ENCODE results near the gene CDK19. TPM values are rescaled to one million over a fixed set of nuclear protein-coding genes. Genes with fewer than 3 reads are reported as not detected.

The CDK19 gene
- total RNA-seq (2021; fragmentation: NEBNext Ultra II Directional; extraction: Animal tissue kit (Norgen Biotek cat#: 25700)) = 10 to 100 TPM; 18.6 to 22.4 (median 20.0) TPM
- long read RNA-seq, partial matches to known transcripts = 0 of 9 reads
- long read RNA-seq, other reads (novel, unspliced or antisense) = 9 of 9 reads

DNA sequence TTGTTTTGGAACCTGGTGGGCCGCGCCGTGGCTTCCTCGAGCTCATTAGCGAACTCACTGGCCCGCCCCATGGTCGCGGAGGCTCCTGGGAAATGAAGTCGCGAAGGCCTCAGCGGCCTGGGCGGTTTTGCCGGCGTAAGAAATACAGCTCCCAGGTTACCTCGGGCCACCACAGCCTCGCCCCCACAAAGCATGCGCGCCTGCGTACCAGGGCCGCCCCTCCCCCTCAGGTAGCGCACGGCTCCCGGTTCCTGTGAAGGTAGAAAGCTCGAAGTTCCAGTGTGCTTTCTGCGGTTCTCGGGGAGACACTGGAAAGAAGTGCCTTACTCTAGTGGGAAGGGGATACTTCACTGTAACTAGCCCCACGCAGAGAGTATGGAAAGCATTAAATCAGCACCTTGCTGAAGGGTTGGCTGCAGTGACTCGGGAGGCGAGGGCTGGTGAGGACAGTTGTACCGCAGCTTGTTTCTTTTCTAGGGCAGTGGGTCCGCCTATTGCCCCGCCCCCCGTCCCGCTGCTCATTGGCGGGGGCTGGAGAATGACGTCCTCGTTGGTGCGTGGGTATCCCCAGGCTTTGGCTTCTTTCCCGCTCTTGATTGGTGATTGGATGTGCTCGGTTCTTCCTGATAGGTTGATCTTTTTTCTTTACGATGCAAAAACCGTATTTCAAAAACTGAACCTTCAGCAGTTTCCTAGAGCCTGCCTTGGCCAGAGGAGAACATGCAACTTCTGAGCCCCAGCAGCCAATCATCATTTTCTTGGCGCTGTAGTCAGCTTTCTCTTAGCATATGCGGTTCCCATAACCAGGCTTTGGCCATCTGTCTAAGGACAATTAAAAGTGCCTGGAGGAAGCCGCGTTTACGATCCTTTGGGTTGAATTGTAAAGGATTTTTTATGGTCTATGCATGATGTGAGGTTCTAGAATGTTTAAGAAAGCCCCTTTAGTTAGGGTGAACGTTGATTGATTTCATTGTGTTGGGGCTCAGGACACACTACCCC lies at the start of gene CDK19:
Gene CDK19, minus strand, starts transcription at position 59 of the 999 bp plus-strand sequence. CDS start 333 bp downstream, outside the sequence.
- H3K36me3 Mint-ChIP-seq (ENCODE audit: low read depth) = no peaks in the 10 kb centered on the region; the same call in 1 of the 2 replicates
- peak within 1 kb of the TSS; percentile 99 for H3K27ac Mint-ChIP-seq
- H3K4me1 Mint-ChIP-seq (ENCODE audit: low read depth) = peaks cover 39% of the 10 kb centered on the region
- TF ChIP-seq, protein P1, sequence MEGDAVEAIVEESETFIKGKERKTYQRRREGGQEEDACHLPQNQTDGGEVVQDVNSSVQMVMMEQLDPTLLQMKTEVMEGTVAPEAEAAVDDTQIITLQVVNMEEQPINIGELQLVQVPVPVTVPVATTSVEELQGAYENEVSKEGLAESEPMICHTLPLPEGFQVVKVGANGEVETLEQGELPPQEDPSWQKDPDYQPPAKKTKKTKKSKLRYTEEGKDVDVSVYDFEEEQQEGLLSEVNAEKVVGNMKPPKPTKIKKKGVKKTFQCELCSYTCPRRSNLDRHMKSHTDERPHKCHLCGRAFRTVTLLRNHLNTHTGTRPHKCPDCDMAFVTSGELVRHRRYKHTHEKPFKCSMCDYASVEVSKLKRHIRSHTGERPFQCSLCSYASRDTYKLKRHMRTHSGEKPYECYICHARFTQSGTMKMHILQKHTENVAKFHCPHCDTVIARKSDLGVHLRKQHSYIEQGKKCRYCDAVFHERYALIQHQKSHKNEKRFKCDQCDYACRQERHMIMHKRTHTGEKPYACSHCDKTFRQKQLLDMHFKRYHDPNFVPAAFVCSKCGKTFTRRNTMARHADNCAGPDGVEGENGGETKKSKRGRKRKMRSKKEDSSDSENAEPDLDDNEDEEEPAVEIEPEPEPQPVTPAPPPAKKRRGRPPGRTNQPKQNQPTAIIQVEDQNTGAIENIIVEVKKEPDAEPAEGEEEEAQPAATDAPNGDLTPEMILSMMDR (IDR thresholded peaks at IDR 0.05) = no peak
- no peaks in the 10 kb centered on the region for H3K9me3 Mint-ChIP-seq
- H3K27me3 Mint-ChIP-seq (ENCODE audit: insufficient read depth) = peaks cover 2% of the 10 kb centered on the region; the same call in 1 of the 2 replicates
- peak; percentile 98 for DNase-seq
- H3K4me3 Mint-ChIP-seq = peak within 1 kb of the TSS; percentile 96

DNA sequence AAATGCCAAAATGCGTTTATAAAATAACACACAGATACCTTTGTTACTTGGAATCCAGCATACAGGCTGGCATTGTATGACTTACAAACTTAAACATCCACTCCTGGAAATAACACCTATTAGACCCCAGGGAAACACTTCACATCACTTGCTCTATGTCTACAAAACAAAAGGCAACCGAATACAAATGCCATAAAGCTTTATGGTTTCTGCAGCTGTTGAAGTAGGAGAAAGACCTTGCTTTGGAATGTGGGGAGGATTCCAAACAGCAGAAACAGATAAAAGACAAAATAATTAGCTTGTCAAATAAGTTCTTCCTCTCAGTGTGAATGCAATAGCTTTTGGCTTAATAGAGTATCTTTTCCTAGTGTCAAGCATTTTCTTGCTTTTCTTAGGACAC lies 49.6 kb upstream of the CDK19 start:
- H3K9me3 Mint-ChIP-seq = no peaks in the 10 kb centered on the region
- H3K4me3 Mint-ChIP-seq = no peak overlapping the region
- DNase-seq = no peak
- no peaks in the 10 kb centered on the region for H3K36me3 Mint-ChIP-seq (ENCODE audit: low read depth)
- TF ChIP-seq, protein P1 (IDR thresholded peaks at IDR 0.05) = no peak
- no peaks in the 10 kb centered on the region for H3K27me3 Mint-ChIP-seq (ENCODE audit: insufficient read depth)
- H3K4me1 Mint-ChIP-seq (ENCODE audit: low read depth) = no peaks in the 10 kb centered on the region
- no peak overlapping the region for H3K27ac Mint-ChIP-seq

DNA sequence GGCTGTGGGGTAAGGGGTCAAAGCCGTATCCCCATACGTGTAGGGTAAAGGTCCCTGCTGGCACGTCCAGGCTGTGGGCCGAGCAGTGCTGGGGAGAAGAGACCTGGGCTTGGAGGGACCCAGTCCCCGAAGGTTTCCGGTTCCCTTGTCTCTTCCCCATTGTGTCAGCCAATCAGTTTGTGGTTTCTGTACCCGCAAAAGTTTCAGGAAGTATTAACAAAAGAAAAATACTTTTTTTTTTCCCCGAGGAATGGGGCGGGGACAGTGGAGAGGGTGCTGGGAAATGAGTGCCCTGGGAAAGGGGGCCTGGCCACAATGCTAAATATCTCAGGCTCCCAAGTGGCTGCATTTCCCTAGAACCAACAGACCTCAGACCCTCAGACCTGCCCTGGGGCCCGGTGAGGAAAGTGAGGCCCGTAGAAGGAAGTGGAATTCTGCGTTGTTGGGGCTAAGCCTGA lies 44.1 kb upstream of the CDK19 start:
- H3K9me3 Mint-ChIP-seq = no peaks in the 10 kb centered on the region
- no peak overlapping the region for H3K4me3 Mint-ChIP-seq
- peaks cover 6% of the 10 kb centered on the region; the same call in 1 of the 2 replicates for H3K4me1 Mint-ChIP-seq (ENCODE audit: low read depth)
- H3K27me3 Mint-ChIP-seq (ENCODE audit: insufficient read depth) = no peaks in the 10 kb centered on the region
- no peak for DNase-seq
- TF ChIP-seq, protein P1 (IDR thresholded peaks at IDR 0.05) = no peak
- no peaks in the 10 kb centered on the region for H3K36me3 Mint-ChIP-seq (ENCODE audit: low read depth)
- H3K27ac Mint-ChIP-seq = no peak overlapping the region

DNA sequence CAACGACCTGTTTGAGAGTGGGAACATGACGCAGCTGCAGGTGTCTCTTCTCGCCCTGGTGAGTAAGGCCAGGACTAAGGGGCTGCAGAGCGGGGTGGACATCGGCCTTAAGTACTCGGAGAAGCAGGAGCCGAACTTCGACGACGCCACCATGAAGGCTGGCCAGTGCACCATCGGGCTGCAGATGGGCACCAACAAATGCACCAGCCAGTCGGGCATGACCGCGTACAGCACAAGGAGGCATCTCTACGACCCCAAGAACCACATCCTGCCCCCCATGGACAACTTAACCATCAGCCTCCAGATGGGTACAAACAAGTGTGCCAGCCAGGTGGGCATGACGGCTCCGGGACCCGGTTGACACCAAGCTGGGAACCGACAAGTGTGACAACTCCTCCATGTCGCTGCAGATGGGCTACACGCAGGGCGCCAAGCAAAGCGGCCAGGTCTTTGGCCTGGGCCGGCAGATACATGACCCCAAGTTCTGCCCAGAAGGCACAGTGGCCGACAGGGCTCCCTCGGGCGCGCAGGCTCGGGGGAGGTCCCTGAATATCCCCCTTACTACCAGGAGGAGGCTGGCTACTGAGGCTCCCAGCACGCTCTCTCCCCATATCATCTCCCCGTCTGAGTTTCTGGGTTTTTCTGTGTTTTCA lies 43.4 kb upstream of the CDK19 start:
- H3K36me3 Mint-ChIP-seq (ENCODE audit: low read depth) = no peaks in the 10 kb centered on the region
- no peaks in the 10 kb centered on the region for H3K9me3 Mint-ChIP-seq
- H3K4me3 Mint-ChIP-seq = no peak overlapping the region
- no peak for DNase-seq
- no peaks in the 10 kb centered on the region for H3K27me3 Mint-ChIP-seq (ENCODE audit: insufficient read depth)
- H3K4me1 Mint-ChIP-seq (ENCODE audit: low read depth) = peaks cover 6% of the 10 kb centered on the region; the same call in 1 of the 2 replicates
- H3K27ac Mint-ChIP-seq = no peak overlapping the region
- TF ChIP-seq, protein P1 (IDR thresholded peaks at IDR 0.05) = no peak

DNA sequence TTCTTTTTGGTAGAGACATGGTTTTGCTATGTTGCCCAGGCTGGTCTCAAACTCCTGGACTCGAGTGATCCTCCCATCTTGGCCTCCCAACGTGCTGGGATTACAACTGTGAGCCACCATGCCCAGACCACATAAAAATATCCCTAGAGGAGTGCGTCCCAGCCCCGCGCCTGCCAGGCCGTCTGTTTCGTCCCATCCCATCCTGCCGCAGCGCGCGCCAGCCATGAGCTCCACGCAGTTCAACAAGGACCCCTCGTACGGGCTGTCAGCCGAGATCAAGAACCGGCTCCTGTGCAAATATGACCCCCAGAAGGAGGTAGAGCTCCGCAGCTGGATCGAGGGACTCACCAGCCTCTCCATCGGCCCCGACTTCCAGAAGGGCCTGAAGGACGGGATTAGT lies 42.7 kb upstream of the CDK19 start:
- DNase-seq = no peak
- Mint-ChIP-seq H3K27me3 (ENCODE audit: insufficient read depth) (no peaks in the 10 kb centered on the region), H3K36me3 (ENCODE audit: low read depth) (no peaks in the 10 kb centered on the region), H3K9me3 (no peaks in the 10 kb centered on the region), H3K4me1 (ENCODE audit: low read depth) (peaks cover 6% of the 10 kb centered on the region; the same call in 1 of the 2 replicates), H3K27ac (no peak overlapping the region), H3K4me3 (no peak overlapping the region)
- TF ChIP-seq, protein P1 (IDR thresholded peaks at IDR 0.05) = no peak
